Activated gamma-delta T cell treated with anti-CD3 and anti-CD28 coated beads, Interleukin-2, amount 50 U/mL, for 16 hours (primary cell): ENCODE results near the gene OSER1.
"Not testable (repeated sequence)": the region's sequence is repeated elsewhere in the genome, so short reads cannot be mapped to it uniquely, and the experiment has no call there.

Source experiments
- DNase-seq: peaks from one replicate; pipeline ENCODE4 v3.0.0-alpha.2; 2020; ENCODE audit warnings: low read depth

The OSER1 gene

GRCh38 chr20:44200983-44201382, 9.6 kb downstream of the OSER1 start:
- no peak for DNase-seq

- DNase-seq, result no peak
These were observed 10.2 kb downstream of the OSER1 start for GRCh38 chr20:44200371-44200770.

GRCh38 chr20:44199877-44200276, 10.7 kb downstream of the OSER1 start:
- no peak for DNase-seq

GRCh38 chr20:44198872-44199271, 11.7 kb downstream of the OSER1 start:
- no peak for DNase-seq

GRCh38 chr20:44196271-44196670, 14.3 kb downstream of the OSER1 start:
- DNase-seq, result no peak

GRCh38 chr20:44195605-44196004, 15.0 kb downstream of the OSER1 start:
- no peak for DNase-seq

GRCh38 chr20:44193801-44194200, 16.8 kb downstream of the OSER1 start:
- DNase-seq, result no peak

GRCh38 chr20:44191640-44192039, 18.9 kb downstream of the OSER1 start:
- DNase-seq, result not testable (repeated sequence)

GRCh38 chr20:44190197-44190852, 20.2 kb downstream of the OSER1 start:
- not testable (repeated sequence) for DNase-seq

GRCh38 chr20:44188752-44189151, 21.8 kb downstream of the OSER1 start:
- DNase-seq, result no peak

GRCh38 chr20:44187772-44188709, 22.5 kb downstream of the OSER1 start:
- DNase-seq, result no peak

GRCh38 chr20:44187054-44187771, 23.4 kb downstream of the OSER1 start, which contains the start of gene JPH2:
JPH2 (minus strand) TSS chr20:44187188; CDS start chr20:44186705, 483 bp downstream.
- DNase-seq, result no peak

- DNase-seq, result no peak
These were observed 23.9 kb downstream of the OSER1 start for GRCh38 chr20:44186674-44187053.

GRCh38 chr20:44186201-44186600, 24.4 kb downstream of the OSER1 start:
- DNase-seq, result no peak

GRCh38 chr20:44185574-44185973, 25.0 kb downstream of the OSER1 start:
- DNase-seq, result no peak

- no peak for DNase-seq
These were observed 27.3 kb downstream of the OSER1 start for GRCh38 chr20:44183282-44183681.

GRCh38 chr20:44182863-44183262, 27.7 kb downstream of the OSER1 start:
- DNase-seq, result no peak

GRCh38 chr20:44182135-44182765, 28.3 kb downstream of the OSER1 start:
- DNase-seq, result no peak

GRCh38 chr20:44181611-44182010, 29.0 kb downstream of the OSER1 start:
- DNase-seq, result no peak

GRCh38 chr20:44180814-44181213, 29.8 kb downstream of the OSER1 start:
- no peak for DNase-seq

- DNase-seq, result no peak
These were observed 33.6 kb downstream of the OSER1 start for GRCh38 chr20:44176833-44177534.
